Measurements from ENCODE around the gene ZNF735. TPM values are rescaled to one million over a fixed set of nuclear protein-coding genes. Genes with fewer than 3 reads are reported as not detected.
"Not testable (repeated sequence)": the region's sequence is repeated elsewhere in the genome, so short reads cannot be mapped to it uniquely, and the experiment has no call there.

The ZNF735 gene
- not detected for total RNA-seq
- polyA plus RNA-seq (2013, experiment 1 of 2): not detected
- polyA plus RNA-seq (2013, experiment 2 of 2): not detected
- long read RNA-seq, experiment 1: 0 reads
- long read RNA-seq, experiment 2: 0 reads
- long read RNA-seq, experiment 3: 0 reads
- long read RNA-seq, experiment 4: 0 reads

DNA sequence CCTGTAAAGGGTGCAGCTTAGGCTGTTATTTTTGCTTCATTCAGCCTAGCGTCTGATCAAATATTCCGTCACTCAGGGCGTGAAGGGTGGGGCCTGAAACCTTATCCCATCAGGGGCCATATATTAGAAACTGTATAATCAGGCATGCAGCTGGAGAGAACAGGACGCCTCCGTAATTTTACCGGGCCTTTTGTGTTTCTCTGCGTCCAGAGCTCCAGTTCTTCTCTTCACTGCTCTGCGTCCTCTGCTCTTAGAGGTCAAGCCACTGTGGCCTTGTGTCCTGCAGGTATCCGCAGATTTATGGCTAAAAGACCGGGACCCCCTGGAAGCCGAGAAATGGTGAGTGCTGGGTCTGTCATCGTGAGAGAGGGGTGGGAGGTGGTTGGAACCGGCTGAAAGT is at the start of gene ZNF735:
Gene ZNF735 (plus strand): TSS at position 301 of the 400 bp plus-strand sequence. CDS start 0 bp downstream, at position 301.
- 85 to 89% methylated on average over 7 to 13 of the region's 13 CpGs for WGBS, 2 experiments (ENCODE audit: insufficient coverage in 1 of 2, insufficient read length in 1 of 2)
- Histone ChIP-seq H3K9ac (ENCODE audit: extremely low read depth, low read length, poor library complexity, severe bottlenecking) (no peak within 1 kb of the TSS), H3K4me3 (ENCODE audit: low read length) (no peak within 1 kb of the TSS), H3K9me3 (ENCODE audit: control insufficient read depth, low read length) (peaks cover 58% of the 10 kb centered on the region), H3K27me3 (ENCODE audit: control insufficient read depth, insufficient read depth, low read length, poor library complexity, severe bottlenecking) (no peaks in the 10 kb centered on the region), H3K36me3 (ENCODE audit: control insufficient read depth, insufficient read depth, low read length) (no peaks in the 10 kb centered on the region), H3K4me1 (ENCODE audit: control insufficient read depth, insufficient read depth, low read length) (no peaks in the 10 kb centered on the region), H3K27ac (ENCODE audit: low read depth, low read length) (no peak within 1 kb of the TSS)
- no peak for DNase-seq
- Mint-ChIP-seq H3K27ac (no peak within 1 kb of the TSS), H3K4me3 (no peak within 1 kb of the TSS), H3K27me3 (ENCODE audit: insufficient read depth) (no peaks in the 10 kb centered on the region), H3K9me3 (peaks cover 91% of the 10 kb centered on the region), H3K4me1 (no peaks in the 10 kb centered on the region), H3K36me3 (ENCODE audit: low read depth) (no peaks in the 10 kb centered on the region)
- TF ChIP-seq, protein P1, sequence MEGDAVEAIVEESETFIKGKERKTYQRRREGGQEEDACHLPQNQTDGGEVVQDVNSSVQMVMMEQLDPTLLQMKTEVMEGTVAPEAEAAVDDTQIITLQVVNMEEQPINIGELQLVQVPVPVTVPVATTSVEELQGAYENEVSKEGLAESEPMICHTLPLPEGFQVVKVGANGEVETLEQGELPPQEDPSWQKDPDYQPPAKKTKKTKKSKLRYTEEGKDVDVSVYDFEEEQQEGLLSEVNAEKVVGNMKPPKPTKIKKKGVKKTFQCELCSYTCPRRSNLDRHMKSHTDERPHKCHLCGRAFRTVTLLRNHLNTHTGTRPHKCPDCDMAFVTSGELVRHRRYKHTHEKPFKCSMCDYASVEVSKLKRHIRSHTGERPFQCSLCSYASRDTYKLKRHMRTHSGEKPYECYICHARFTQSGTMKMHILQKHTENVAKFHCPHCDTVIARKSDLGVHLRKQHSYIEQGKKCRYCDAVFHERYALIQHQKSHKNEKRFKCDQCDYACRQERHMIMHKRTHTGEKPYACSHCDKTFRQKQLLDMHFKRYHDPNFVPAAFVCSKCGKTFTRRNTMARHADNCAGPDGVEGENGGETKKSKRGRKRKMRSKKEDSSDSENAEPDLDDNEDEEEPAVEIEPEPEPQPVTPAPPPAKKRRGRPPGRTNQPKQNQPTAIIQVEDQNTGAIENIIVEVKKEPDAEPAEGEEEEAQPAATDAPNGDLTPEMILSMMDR (conservative IDR thresholded peaks at IDR 0.05): no peak

DNA sequence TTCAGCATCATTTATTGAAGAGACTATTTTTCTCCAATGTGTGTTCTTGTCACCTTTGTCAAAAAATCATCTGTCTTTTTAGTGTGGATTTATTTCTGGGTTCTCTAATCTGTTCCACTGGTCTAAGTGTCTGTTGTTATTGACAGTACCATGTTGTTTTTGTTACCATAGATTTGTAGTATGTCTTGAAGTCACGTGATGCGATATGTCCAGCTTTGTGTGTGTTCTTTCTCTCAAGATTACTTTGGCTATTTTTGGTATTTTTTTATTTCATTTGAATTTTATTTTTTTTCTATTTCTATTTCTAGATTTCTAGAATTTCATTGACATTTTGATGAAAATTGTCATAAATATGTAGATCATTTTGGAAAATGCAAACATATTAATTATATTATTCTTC is 36.0 kb upstream of the ZNF735 start:
- peaks cover 52% of the 10 kb centered on the region for H3K9me3 ChIP-seq (ENCODE audit: control insufficient read depth, low read length)
- H3K36me3 Mint-ChIP-seq (ENCODE audit: low read depth): not testable (repeated sequence)
- peaks cover 69% of the 10 kb centered on the region for H3K9me3 Mint-ChIP-seq

DNA sequence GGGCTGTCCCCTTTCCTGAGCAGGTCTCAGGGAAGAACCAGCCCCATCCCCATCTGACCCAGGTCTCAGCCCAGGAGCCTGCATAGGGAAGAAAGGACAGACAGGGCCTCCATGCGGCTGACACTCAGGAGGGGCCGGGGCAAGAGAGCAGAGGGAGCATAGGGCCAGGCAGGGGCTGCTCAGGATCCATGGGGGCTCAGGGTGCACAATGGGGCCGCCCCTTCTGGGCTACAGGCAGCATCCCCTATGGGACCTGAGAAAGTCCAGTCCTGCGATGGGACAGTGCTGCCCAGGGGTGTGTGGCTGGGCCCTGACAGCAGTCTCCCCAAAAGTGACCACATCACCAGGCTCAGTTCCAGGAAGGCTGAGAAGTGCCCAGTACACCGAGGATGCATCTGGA is 32.7 kb upstream of the ZNF735 start:
- peaks cover 47% of the 10 kb centered on the region for H3K9me3 ChIP-seq (ENCODE audit: control insufficient read depth, low read length)
- WGBS, 2 experiments (ENCODE audit: insufficient coverage in 1 of 2, insufficient read length in 1 of 2): 73 to 100% methylated on average over 1 to 5 of the region's 5 CpGs
- Mint-ChIP-seq H3K4me1 (no peaks in the 10 kb centered on the region), H3K27ac (no peak overlapping the region), H3K36me3 (ENCODE audit: low read depth) (no peaks in the 10 kb centered on the region), H3K9me3 (peaks cover 83% of the 10 kb centered on the region), H3K4me3 (no peak overlapping the region), H3K27me3 (ENCODE audit: insufficient read depth) (no peaks in the 10 kb centered on the region)
- H3K4me1 ChIP-seq (ENCODE audit: control insufficient read depth, insufficient read depth, low read length): no peaks in the 10 kb centered on the region
- H3K27me3 ChIP-seq (ENCODE audit: control insufficient read depth, insufficient read depth, low read length, poor library complexity, severe bottlenecking): no peaks in the 10 kb centered on the region
- H3K4me3 ChIP-seq (ENCODE audit: low read length): no peak overlapping the region
- no peak overlapping the region for H3K9ac ChIP-seq (ENCODE audit: extremely low read depth, low read length, poor library complexity, severe bottlenecking)
- TF ChIP-seq, protein P1 (conservative IDR thresholded peaks at IDR 0.05): no peak
- DNase-seq: no peak
- H3K36me3 ChIP-seq (ENCODE audit: control insufficient read depth, insufficient read depth, low read length): no peaks in the 10 kb centered on the region
- no peak overlapping the region for H3K27ac ChIP-seq (ENCODE audit: low read depth, low read length)

More for the DNA sequence above, 36.0 kb upstream of the ZNF735 start:
- not testable (repeated sequence) for H3K4me3 Mint-ChIP-seq; DNase-seq; H3K36me3 ChIP-seq (ENCODE audit: control insufficient read depth, insufficient read depth, low read length); H3K4me3 ChIP-seq (ENCODE audit: low read length); H3K27me3 ChIP-seq (ENCODE audit: control insufficient read depth, insufficient read depth, low read length, poor library complexity, severe bottlenecking); H3K27ac ChIP-seq (ENCODE audit: low read depth, low read length); H3K27me3 Mint-ChIP-seq (ENCODE audit: insufficient read depth); H3K9ac ChIP-seq (ENCODE audit: extremely low read depth, low read length, poor library complexity, severe bottlenecking); H3K27ac Mint-ChIP-seq; H3K4me1 Mint-ChIP-seq; H3K4me1 ChIP-seq (ENCODE audit: control insufficient read depth, insufficient read depth, low read length)
- WGBS, 2 experiments (ENCODE audit: insufficient coverage in 1 of 2, insufficient read length in 1 of 2): 79% methylated on average over 2 of the region's 2 CpGs; no CpG with 5 or more reads in 1 of the 2 experiments

DNA sequence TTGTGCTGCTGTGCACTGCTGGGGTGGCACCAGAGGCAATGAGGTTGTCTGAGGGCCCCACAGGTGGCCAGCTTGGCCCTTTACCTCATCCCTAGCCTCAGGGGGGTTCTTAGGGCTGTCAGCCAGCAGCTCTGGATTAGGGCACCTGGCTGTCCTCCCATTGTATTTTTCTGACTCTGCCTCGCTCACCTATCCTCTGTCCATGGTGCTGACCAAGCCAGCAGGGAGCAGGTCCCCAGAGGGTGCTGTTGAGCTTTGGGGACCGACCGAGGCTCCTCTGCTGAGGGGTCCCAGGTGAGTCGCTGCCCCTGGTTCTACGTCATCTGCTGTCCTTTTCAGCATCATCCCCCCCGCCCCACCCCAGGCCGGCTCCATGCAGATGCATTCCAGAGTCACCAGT is 32.1 kb upstream of the ZNF735 start:
- Histone ChIP-seq H3K9ac (ENCODE audit: extremely low read depth, low read length, poor library complexity, severe bottlenecking) (no peak overlapping the region), H3K27ac (ENCODE audit: low read depth, low read length) (no peak overlapping the region), H3K4me1 (ENCODE audit: control insufficient read depth, insufficient read depth, low read length) (no peaks in the 10 kb centered on the region), H3K9me3 (ENCODE audit: control insufficient read depth, low read length) (peaks cover 51% of the 10 kb centered on the region), H3K36me3 (ENCODE audit: control insufficient read depth, insufficient read depth, low read length) (no peaks in the 10 kb centered on the region), H3K27me3 (ENCODE audit: control insufficient read depth, insufficient read depth, low read length, poor library complexity, severe bottlenecking) (no peaks in the 10 kb centered on the region), H3K4me3 (ENCODE audit: low read length) (no peak overlapping the region)
- peaks cover 80% of the 10 kb centered on the region for H3K9me3 Mint-ChIP-seq
- TF ChIP-seq, protein P1 (conservative IDR thresholded peaks at IDR 0.05): no peak
- no peaks in the 10 kb centered on the region for H3K36me3 Mint-ChIP-seq (ENCODE audit: low read depth)
- no peak overlapping the region for H3K4me3 Mint-ChIP-seq
- no peaks in the 10 kb centered on the region for H3K27me3 Mint-ChIP-seq (ENCODE audit: insufficient read depth)
- H3K4me1 Mint-ChIP-seq: no peaks in the 10 kb centered on the region
- no peak overlapping the region for H3K27ac Mint-ChIP-seq
- 57 to 82% methylated on average over 1 to 7 of the region's 7 CpGs for WGBS, 2 experiments (ENCODE audit: insufficient coverage in 1 of 2, insufficient read length in 1 of 2)
- DNase-seq: peak; percentile 44

Measured in endodermal cell (in vitro differentiated cells).